Thyroid gland (tissue), 4 donors: ENCODE data around the gene NAP1L4. TPM values are rescaled to one million over a fixed set of nuclear protein-coding genes. Genes with fewer than 3 reads are reported as not detected.

Source experiments
- DNase-seq, 2 donors: peaks; one replicate each; pipeline ENCODE4 v3.0.0-alpha.2; 2019
- H3K27ac ChIP-seq, 3 donors: fragments of 200-600 bp; sonication (generic); 1 replicate in 2 of 3; 2 replicates in 1 of 3; pipeline ENCODE4 v1.5.1; 2016 to 2019; ENCODE audit warnings: mild to moderate bottlenecking in 1 of 3, moderate library complexity in 1 of 3
- H3K27me3 ChIP-seq: fragments of 200-600 bp; sonication (generic); one replicate; pipeline ENCODE4 v1.5.1; 2019
- H3K36me3 ChIP-seq, 2 donors: fragments of 200-600 bp; sonication (generic); one replicate each; pipeline ENCODE4 v1.5.1; 2016 to 2019
- H3K4me1 ChIP-seq, 2 donors: fragments of 200-600 bp; sonication (generic); one replicate each; pipeline ENCODE4 v1.5.1; 2017 to 2019
- H3K4me3 ChIP-seq, 3 donors: fragments of 200-600 bp; sonication (generic); replicated peaks in 1 of 3; 1 replicate in 2 of 3; 2 replicates in 1 of 3; pipeline ENCODE4 v1.5.1; 2016; ENCODE audit warnings: mild to moderate bottlenecking in 1 of 3
- H3K9me3 ChIP-seq: fragments of 200-600 bp; sonication (generic); one replicate; pipeline ENCODE4 v1.5.1; 2017
- CTCF ChIP-seq, 6 experiments: fragments of 200-600 bp in 3 of 6; fragments of 450-650 bp in 3 of 6; sonication (generic) in 3 of 6; IDR thresholded peaks; one replicate each; pipeline ENCODE4 v1.5.1; 2016 to 2019; ENCODE audit warnings: antibody characterized with exemption in 6 of 6, mild to moderate bottlenecking in 2 of 6, inconsistent platforms in 1 of 6, moderate library complexity in 1 of 6
- POLR2A ChIP-seq, 2 donors: fragments of 450-650 bp; IDR thresholded peaks; one replicate each; pipeline ENCODE4 v1.6.1; 2017; ENCODE audit warnings: antibody characterized with exemption in 2 of 2, mild to moderate bottlenecking in 2 of 2, moderate library complexity in 1 of 2
- WGBS, 2 donors: methylation state at CpG; one replicate each; pipeline ENCODE4 v1.1.5; 2017; 5-methylcytosine and 5-hydroxymethylcytosine counted together
- intact Hi-C: fragments of 100-400 bp; cut with DNase I; formaldehyde crosslinking; loops from one replicate; pipeline ENCODE4 v1.15.1; 2023
- total RNA-seq, 4 donors: library from RNA; depleted of rRNA; stranded (reverse); fragments of >200 nt; gene quantifications; one replicate each; pipeline ENCODE4 v1.2.3, GENCODE V29; 2016

The NAP1L4 gene
- total RNA-seq, 4 donors from 2014 or later: 104 to 117 (median 108) TPM

GRCh38 chr11:2934611-2935239 lies 57.4 kb downstream of the NAP1L4 start:
- Histone ChIP-seq H3K4me1 (peaks cover 7 to 10% of the 10 kb centered on the region in 2 donors), H3K27me3 (no peaks in the 10 kb centered on the region), H3K27ac (no peak overlapping the region), H3K9me3 (no peaks in the 10 kb centered on the region), H3K4me3 (no peak overlapping the region), H3K36me3 (no peaks in the 10 kb centered on the region)
- 78 to 86% methylated on average over 14 of the region's 14 CpGs for WGBS, 2 donors
- intact Hi-C loops: loop anchor here (5.0 kb wide), 1 partner anchor 158 kb away; no protein-coding TSS in a partner anchor
- DNase-seq: no peak
- TF ChIP-seq CTCF (IDR thresholded peaks at IDR 0.05) (no peak), POLR2A (IDR thresholded peaks at IDR 0.05) (no peak)

- WGBS, 2 donors: 88 to 89% methylated on average over 7 of the region's 7 CpGs
- no peak overlapping the region for H3K27ac ChIP-seq
Observed at GRCh38 chr11:2934021-2934550, 58.0 kb downstream of the NAP1L4 start.

GRCh38 chr11:2933375-2934020 lies 58.6 kb downstream of the NAP1L4 start:
- H3K9me3 ChIP-seq: no peaks in the 10 kb centered on the region
- DNase-seq: no peak
- H3K36me3 ChIP-seq: no peaks in the 10 kb centered on the region
- 50 to 59% methylated on average over 2 to 9 of the region's 12 CpGs for WGBS, 2 donors
- peaks cover 9 to 14% of the 10 kb centered on the region in 2 donors for H3K4me1 ChIP-seq
- no peak overlapping the region for H3K27ac ChIP-seq
- intact Hi-C loops: loop anchor here (5.0 kb wide), 1 partner anchor 159 kb away; no protein-coding TSS in a partner anchor
- TF ChIP-seq POLR2A (IDR thresholded peaks at IDR 0.05): no peak
- TF ChIP-seq CTCF (IDR thresholded peaks at IDR 0.05): no peak
- no peak overlapping the region for H3K4me3 ChIP-seq
- H3K27me3 ChIP-seq: no peaks in the 10 kb centered on the region

More at GRCh38 chr11:2934021-2934550, 58.0 kb downstream of the NAP1L4 start:
- Histone ChIP-seq H3K9me3 (no peaks in the 10 kb centered on the region), H3K36me3 (no peaks in the 10 kb centered on the region), H3K4me1 (peaks cover 8 to 12% of the 10 kb centered on the region in 2 donors), H3K4me3 (no peak overlapping the region), H3K27me3 (no peaks in the 10 kb centered on the region)
- TF ChIP-seq POLR2A (IDR thresholded peaks at IDR 0.05): no peak
- TF ChIP-seq CTCF (IDR thresholded peaks at IDR 0.05): no peak
- intact Hi-C loops: loop anchor here (5.0 kb wide), 1 partner anchor 158 kb away; no protein-coding TSS in a partner anchor
- DNase-seq: no peak

GRCh38 chr11:2932850-2933251 lies 59.3 kb downstream of the NAP1L4 start:
- intact Hi-C loops: loop anchor here (5.0 kb wide), 1 partner anchor 159 kb away; no protein-coding TSS in a partner anchor
- H3K9me3 ChIP-seq: no peaks in the 10 kb centered on the region
- no peak overlapping the region for H3K27ac ChIP-seq
- no peak overlapping the region for H3K4me3 ChIP-seq
- no peak for DNase-seq
- no peak for TF ChIP-seq POLR2A (IDR thresholded peaks at IDR 0.05)
- TF ChIP-seq CTCF (IDR thresholded peaks at IDR 0.05): no peak
- no peaks in the 10 kb centered on the region for H3K36me3 ChIP-seq
- H3K27me3 ChIP-seq: no peaks in the 10 kb centered on the region
- peaks cover 16 to 18% of the 10 kb centered on the region in 2 donors for H3K4me1 ChIP-seq
- WGBS, 2 donors: 61 to 77% methylated on average over 4 to 7 of the region's 15 CpGs
